HG03520 (cell line): ENCODE data around the gene TMEM81.

Source experiments
- ATAC-seq: cut with Tn5 transposase; IDR thresholded peaks from one replicate; pipeline ENCODE4 v1.9.1; 2021; ENCODE audit warnings: mild to moderate bottlenecking, moderate library complexity; ENCODE audit not compliant: unreplicated experiment

The TMEM81 gene

DNA sequence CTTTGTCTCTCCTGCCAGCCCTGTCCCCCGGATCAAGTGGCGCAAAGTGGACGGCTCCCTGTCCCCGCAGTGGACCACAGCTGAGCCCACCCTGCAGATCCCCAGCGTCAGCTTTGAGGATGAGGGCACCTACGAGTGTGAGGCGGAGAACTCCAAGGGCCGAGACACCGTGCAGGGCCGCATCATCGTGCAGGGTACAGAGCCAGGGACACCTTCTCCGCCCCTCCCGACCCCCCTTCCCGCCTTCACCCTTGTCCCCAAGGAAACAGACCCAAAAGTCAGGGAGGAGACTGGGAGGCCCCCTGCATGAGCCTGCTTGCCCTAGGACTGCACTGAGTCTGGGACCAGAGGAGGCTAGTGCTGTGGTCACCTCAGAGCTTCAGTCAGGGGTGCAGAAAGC is 23.0 kb downstream of the TMEM81 start:
- no peak for ATAC-seq

DNA sequence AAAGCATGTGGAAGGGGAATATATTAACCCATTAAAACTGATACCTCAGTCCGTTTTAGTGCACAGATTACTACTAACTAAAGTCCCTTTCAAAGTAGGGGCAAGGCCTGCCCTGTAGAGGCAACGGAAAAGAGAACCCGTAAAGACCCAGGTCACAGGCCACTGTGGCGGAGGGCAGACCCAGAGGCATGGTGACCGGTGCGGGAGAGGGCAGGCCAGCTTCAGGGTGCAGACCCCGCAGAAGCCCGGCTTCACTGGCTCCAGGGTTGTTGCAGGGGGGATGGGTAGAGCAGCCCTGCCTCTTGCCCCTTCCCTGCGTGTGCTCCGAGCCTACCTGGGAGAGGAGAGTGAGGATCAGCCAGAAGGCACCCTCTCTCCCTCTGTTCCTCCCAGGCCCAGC is 23.5 kb downstream of the TMEM81 start:
- ATAC-seq = no peak

DNA sequence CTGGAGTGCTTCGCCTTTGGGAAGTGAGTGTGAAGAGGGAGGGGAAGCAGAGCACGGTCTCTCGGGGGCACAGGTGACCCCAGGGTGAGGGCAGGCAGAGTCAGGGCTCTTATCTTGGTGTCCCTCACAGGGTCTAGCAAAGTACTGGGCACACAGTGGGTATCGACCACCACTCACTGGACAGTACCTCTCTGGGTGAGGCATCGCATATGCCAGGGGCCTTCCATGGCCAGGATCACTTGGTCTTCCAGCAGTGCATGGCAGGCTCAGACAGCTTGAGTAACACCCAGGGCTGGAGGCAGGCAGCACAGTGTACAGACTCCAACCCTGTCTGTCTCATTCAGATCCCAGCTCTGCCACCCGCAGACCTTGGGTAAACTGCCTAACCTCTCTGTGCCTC is 24.6 kb downstream of the TMEM81 start:
- ATAC-seq = no peak

DNA sequence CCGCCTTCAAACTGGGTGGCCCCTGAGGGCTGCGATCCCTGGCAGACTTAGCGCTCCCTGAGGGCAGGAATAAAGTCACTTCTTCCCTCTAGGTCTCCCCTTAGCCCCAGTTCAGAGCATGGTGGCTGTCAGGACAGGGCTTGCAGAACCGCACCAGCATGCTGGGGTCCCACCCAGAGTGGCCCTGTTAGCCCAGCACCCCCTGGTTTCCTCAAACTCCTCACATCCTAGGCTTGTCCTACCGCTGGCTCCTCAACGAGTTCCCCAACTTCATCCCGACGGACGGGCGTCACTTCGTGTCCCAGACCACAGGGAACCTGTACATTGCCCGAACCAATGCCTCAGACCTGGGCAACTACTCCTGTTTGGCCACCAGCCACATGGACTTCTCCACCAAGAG is 25.4 kb downstream of the TMEM81 start:
- ATAC-seq = no peak

DNA sequence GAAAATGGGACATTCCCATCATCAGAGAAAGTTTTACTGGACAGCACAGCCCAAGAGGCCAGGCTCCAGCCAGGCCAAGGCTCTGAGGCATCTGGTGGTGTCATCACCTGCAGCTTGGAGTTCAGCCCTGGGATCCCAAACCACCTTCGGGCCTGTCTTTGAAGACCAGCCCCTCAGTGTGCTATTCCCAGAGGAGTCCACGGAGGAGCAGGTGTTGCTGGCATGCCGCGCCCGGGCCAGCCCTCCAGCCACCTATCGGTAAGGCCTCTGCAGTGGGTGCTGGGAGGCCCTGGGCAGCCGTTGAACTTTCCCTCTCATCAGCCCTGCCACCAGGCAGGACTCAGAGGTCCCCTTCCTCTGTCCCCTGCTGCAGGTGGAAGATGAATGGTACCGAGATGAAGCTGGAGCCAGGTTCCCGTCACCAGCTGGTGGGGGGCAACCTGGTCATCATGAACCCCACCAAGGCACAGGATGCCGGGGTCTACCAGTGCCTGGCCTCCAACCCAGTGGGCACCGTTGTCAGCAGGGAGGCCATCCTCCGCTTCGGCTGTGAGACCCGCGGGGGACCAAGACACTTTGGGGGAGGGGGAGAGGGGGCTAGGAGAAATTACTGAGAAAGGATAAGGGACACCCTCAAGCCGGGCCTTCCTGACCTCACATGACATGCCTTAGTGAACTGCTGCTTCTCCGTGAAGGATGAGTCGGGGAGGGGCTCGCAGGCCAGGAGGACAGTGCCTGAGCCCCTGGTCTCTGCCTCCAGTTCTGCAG is 26.3 kb downstream of the TMEM81 start:
- no peak for ATAC-seq

DNA sequence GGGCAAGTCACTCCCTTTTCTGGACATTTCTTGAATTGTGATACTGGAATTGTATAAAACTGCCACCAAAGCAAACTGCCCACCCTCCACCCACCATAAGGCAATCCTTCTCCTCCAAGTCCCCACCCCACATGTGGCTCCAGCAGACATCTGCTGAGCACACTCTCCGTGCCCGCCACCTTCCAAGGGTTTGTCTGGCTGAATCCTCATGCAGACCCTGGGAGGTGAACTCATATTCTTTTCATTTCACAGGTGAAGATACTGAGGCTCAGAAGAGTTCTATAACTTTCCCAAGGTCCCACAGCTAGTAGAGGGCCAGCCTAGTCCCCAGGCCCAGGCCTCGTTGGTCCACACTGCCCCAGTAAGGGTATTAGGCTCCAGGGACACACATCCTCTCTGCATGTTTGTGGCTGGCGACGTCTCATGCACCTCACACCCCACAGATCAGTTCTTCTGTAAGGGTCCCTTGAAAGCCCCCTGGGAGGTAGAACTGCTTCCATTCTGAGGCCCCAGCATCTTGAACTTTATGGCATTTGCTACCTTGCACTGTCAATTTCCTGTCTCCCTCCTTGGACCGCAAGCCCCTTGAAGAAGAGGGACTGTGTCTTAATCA is 27.2 kb downstream of the TMEM81 start:
- ATAC-seq = no peak

DNA sequence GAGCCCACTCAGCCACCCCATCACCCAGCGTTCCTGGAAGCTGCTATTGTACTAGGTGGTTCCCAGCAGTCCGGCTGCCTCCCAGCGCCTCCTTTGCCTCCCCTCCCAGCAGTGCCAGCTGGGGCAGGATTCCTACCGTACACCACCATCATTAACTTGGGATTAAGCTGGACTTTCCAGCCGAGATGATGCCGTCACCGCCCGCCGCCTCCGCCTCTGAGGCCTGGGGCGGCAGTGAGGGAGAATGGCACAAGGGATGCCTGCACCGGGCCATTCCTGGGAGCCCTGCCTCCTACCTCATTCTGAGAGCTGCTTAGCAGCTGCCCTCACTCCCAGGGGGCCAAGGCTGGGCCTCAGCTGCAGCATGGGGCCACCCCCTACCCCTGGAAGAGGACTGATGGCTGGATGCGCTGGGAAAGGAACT is 28.1 kb downstream of the TMEM81 start:
- ATAC-seq = no peak

DNA sequence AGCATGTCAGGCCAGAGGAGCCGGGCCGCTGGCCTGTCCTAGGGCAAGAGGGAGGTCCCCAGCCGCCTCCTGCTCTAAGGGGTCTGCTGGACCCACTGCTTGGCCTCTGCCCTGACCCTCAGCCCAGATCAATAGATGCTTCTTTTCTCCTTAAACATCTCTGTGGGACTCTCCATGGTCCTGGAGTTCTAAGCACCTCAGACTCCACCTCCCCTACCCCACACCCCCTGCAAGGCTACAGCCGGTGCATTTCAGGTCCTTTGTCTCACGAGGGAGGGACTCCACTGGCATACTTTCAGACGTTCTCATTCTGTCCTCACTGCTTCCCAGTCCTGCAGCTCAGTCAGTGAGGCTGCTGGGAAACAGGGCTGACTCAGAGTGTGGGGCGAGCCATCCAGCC is 30.2 kb downstream of the TMEM81 start:
- ATAC-seq = no peak

DNA sequence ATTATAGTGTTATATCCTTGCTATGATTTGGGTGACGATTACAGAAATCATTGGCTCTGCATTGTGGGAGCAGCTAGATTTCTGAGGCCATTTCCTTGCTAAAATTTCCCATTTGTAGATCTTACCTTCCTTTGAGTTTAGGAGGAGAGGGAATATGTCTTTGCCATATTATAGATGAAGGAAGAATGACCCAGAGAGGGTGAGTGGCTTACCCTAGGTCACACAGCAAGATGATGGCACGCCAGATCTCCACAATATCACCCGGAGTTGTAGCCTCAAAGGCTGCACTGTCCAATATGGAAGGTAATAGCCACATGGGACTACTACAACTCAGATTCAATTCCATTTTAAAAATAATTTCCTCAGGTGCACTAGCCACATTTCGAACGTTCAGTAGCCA is 31.0 kb downstream of the TMEM81 start:
- ATAC-seq = no peak

DNA sequence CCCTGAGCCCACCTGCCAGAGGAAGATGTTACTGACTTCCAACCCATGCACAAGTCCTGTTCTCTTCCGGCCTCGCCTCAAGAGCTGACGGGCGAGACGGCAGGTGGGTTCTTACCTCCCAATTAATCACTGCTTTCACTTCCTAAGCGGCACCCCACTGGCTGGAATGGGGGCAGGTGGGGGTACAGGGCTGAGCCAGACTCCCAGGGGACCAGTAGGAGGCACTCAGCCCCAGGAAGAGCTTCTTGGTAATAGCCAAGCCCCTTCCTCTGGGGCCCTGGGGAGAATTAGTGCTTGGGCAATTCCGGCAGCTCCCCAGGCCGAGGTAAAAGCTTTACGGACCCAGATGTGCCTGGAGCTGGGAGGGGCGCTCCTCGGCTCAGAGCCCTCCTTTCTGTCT is 31.6 kb downstream of the TMEM81 start:
- ATAC-seq = no peak

DNA sequence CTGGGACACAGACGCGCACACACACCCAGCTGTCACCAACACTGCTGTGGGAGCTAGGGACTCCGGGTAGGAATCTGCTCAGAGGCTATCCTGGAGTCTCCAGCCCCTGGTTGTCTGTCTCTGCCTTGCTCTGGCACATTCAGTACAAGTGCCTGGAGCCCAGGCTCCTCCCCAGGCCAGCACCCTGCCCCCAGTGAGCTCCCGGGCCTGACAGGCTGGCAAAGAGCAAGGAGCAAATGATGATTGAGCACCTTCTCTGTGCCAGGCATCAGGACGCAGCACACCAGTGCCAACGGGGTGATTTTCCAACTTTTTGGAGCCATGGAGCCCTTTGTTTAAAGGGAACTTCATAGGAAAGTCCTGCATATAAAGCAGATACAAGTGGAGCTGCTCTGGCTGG is 34.8 kb downstream of the TMEM81 start:
- ATAC-seq = no peak

DNA sequence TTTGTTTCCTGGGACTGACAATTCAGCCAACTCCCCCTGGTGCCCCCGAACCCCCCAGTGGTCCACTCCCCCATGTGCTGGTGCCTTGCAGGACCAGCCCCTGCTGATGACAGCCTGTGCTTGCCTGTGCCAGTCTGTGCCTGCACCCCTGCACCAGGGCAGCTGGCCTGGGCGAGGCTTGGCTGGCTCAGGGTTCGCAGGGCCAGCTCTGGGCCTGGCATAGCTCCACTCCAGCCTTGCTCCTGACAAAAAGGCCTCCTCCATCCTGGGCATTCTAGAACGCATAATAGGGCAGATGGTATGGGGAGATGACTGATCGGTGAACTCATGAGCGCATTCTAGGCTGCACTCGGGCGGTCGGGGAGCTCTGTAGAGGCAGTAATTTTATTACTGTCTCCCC is 35.9 kb downstream of the TMEM81 start:
- no peak for ATAC-seq

DNA sequence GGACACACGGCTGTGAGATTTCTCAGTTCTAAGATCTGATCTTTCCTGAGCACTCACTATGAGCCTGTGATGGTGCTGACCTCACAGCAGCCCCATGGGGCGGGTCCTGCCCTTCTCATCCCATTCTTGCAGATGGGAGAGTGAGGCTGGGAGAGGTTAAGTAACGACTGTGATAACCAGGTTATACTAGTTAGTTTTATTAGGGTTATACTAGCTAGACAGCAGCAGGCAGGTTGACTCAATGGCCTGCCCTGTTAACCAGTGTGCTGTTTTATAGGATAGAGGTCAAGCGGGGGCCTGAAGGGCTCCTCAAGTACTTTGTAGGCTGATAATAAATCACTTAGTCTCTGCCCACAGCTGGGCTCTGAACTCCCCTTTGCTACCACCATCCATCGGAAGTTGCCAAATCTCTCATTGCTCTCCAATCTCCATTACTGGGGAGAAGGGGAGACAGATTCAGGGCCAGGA is 36.5 kb downstream of the TMEM81 start:
- ATAC-seq = no peak

DNA sequence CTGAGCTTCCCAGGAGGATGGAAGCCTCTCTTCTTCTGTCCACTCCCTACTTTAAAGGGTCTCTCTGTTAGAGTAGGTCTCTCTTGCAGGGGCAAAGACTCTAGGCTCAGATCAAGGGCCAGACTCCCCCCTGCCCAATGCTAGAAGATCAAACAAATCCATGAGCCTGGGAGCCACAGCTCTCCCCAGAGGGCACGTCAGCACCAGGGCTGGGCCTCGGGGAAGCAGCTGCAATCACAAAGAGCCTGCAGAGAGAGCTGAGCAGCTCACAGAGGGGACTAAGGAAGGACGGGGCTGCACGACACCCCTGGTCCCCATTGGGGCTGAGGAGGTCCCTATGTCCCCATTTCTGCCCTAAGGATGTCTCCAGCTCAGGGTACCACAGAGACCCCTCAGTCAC is 37.4 kb downstream of the TMEM81 start:
- ATAC-seq = no peak

DNA sequence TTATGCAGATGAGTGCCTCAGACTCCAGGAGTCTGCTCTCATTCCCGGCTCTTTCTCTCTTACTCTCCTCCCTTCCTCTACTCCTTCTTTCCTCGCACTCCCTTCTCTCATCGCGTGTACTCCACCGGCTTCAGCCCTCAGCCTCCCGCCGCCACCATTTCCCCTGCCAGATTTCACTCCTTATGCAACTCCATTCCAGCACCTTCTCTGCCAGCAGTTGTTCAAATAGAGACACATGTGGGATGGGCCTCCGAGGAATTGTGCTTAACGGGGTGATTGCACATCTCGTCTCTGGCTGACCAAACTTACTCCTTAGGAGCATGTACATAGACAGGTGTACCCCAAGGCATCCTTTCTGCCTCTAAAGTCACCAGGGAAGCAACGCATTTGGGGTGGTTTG is 39.1 kb downstream of the TMEM81 start:
- ATAC-seq = no peak

DNA sequence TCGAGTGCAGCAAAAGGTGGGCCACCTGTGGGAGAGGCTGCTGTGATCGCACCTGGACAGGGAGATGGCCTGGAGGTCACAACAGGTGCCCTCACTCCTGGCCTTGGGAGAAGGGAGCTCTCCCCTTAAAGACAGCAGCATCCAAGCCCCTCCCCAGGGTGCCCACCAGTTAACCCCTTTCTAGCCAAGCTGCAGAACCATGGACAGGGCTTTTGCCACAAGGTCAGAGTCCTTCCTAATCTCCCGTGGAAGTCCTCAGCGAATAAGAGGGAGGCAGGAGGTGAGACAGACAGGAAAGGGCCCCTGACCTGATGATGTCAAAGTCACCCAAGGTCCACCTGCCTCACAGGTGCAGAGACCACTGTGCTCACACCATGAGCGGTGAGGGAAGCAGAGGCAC is 39.5 kb downstream of the TMEM81 start:
- no peak for ATAC-seq

DNA sequence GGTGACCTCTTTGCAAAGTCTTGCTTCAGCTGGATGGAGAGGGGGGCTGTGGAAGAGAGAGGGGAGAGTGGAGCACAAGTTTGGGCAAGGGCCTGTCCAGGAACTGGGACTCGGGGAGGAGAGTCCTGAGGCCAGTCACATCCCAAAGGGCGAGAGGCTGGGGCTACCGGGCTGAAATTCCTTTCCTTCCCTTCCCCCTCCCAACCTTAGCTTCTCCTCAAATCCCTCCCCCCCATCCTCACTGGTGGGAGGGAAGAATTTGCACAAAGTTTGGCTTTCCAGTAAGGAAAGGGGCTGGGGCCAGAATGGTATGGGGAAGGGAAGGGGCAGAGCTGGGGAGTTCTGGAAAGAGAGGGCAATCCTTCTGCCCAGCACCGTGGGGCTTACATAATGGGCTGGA is 40.4 kb downstream of the TMEM81 start:
- no peak for ATAC-seq

DNA sequence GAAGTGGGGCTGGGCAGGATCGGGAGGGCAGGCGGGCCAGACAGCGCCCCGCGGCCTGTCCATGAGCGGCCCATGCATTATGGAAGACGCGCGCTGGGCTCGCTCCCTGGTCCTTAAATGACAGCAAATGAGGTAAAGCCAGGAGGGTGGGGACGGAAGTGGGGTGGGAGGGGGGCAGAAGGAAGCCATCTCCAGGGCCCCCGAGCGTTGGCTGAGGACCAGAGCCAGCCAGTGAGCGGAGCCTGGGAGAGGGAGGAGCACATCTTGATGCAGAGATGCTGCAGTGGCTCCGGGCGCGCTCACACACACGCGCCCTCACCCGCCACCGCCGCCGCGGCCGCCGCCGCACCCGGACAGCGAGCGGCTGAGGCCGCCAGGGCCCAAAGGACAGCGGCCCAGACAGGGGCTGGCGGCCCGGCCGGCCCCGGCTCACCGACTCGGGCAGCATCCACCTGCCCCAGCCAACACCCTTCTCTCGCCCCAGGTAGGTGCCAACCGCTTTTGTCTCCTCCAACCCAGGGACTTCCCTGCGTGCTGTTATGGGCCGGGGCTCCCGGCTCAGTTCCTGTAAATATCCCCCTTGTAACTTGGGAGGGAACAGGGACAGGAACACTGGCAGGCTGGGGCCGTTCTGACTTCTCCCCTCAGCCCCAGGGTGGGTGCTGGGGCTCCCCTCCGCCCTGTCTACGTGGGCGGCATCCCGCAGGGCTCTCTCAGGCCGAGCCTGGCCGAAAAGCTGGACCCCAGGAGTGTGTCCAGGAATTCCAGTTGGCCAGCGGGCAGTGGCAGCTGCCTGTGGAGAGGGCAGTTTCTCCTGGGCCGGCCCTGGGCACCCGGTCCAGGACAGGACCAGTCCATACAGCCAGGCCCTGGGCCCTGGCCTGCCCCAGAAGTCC is 41.1 kb downstream of the TMEM81 start, which contains the start of gene CNTN2:
CNTN2 (plus strand) TSS at position 302 of the 896 bp plus-strand sequence. CDS start 9,974 bp downstream, outside the sequence.
- ATAC-seq = no peak

DNA sequence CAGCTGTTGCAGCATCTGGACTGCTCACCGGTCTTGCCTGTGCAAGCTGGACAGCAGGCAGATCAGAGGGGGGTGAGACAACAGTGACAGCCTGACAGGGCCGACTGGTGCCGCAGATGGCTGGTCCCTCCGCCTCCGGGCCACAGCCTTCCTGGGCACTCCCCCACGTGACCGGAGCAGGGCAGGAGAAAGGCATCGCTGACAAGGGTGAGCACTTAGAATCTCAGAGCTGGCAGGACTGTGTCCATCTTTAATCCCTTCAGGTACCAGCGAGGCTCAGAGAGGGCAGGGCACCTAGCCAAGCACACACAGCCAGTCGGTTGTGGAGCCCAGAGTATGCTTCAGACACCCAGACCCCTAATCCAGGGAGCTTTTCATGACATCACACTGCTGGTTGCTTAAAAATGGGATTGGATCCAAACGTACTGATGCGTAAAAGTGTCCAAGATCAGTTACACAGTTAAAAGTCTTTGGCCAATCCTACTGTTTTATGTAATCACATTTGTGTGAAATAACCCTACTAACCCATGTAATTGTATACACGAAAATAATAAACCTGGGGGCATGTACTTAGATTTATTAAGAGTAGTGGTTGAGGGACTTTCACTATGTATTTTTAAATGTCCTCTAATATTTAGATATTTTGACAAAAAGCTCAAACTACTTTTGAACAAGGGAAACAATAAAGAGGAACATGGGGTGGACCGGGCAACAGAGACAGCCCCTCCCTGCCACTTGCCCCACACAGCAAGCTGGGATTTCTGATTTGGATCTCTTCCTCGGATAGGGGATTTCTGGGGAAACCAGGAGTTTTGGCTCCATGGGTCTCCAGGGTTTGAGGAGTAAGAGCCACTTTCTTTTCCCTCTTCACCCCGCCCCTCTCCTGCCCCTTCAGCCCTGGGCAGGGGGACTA is 42.0 kb downstream of the TMEM81 start:
- ATAC-seq = no peak

DNA sequence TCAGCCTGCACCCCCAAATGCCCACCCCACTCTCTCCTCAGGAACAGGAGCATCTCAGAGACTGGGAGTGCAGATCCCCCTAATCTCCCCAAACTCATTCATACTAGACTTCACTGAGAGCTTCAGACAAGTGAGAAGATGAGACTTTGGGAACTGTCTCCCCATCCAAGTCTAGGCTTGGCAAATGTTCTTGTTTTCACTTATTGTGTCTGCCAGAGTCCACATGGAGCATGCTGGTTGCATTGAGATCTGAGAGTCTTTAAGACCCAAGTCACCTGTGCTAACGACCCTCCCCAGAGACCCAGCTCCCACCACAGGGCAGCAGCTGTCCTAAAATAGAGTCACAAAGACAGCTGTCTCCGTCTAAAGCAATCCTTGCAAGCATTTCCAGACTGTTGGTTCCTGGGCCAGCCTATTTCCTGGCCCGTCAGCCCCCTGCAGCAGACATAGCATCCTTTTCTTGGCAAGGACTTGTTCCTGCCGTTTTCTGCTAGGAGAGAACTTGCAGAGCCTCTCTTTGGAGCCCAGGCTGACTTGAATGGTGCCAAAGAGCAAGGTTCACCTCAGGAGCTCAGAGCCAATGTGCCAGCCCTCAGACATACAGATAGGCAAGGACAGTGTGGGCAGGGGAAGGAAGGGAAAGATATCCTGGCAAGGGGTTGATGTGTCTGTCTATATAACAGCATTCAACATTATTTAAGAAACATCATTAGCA is 43.1 kb downstream of the TMEM81 start:
- no peak for ATAC-seq
